Keratinocyte (primary cell): ENCODE measurements around the gene ERFE.

Experiments
- CTCF ChIP-seq, 3 experiments: IDR thresholded peaks in 1 of 3; conservative IDR thresholded peaks in 1 of 3; optimal IDR thresholded peaks in 1 of 3; 2 replicates in 2 of 3; 3 replicates in 1 of 3; pipeline versions ENCODE3 to v1.5.1; 2011; ENCODE audit warnings: low read length in 3 of 3, mild to moderate bottlenecking in 3 of 3, moderate library complexity in 2 of 3, control low read depth in 1 of 3, inconsistent platforms in 1 of 3; ENCODE audit not compliant: insufficient read depth in 2 of 3; ENCODE audit errors: extremely low read depth in 1 of 3
- EZH2 ChIP-seq: IDR thresholded peaks from one replicate; pipeline ENCODE4 v1.6.1; 2012; ENCODE audit warnings: inconsistent platforms, mild to moderate bottlenecking, low read length, moderate library complexity

- TF ChIP-seq EZH2 (no peak), CTCF (optimal IDR thresholded peaks at IDR 0.05 in 1 of 3, IDR thresholded peaks at IDR 0.05 in 1 of 3, conservative IDR thresholded peaks at IDR 0.05 in 1 of 3; ENCODE audit: extremely low read depth in 1 of 3, insufficient read depth in 2 of 3, low read length in 3 of 3) (no peak)
Measured at GRCh38 chr2:238157506-238158017, 1.2 kb upstream of the ERFE start.
